ENCODE measurements around the gene SEMA7A.
A peak's percentile ranks its signal among the peaks of the same experiment; 100 is the strongest.

The SEMA7A gene

DNA sequence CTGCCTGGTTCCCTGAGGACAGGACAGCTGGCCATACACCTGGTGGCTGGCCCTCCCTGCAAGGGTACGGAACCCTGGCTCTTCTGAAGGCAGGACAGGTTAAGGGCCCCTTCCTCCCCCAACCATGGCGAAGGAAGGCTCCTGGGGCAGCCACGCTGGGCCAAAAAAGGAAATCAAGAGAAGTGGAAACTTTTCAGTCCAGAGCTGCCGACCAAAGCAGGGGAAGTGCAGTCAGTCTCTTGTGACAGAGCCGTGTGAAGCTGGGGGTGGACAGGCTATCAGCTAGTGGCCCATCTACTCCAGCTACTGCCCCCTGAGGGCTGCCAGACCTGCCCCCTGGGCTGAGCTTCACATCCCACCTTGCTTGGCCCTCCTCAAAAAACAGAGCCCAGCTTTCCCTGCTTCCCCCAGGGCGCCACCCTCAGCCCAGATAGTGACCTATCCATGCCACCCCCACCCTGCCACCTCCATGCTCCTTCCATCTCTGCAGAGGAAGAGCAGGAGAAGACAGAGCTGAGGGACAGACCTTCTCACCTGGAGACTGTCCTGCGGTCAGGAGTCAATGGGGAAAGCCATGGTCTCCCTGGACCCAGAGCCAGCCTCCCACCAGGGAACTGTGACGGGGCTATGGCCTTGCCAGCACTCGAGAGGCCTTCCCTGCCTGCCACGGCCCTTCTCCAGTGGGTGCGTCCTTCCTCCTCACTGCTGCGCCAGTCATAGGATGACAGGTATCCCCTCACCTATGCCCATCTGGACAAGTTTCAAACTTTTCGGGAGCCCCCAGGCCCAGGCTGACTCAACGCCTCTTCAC, 4.6 kb downstream of the SEMA7A start:
- DNase-seq = no peak

DNA sequence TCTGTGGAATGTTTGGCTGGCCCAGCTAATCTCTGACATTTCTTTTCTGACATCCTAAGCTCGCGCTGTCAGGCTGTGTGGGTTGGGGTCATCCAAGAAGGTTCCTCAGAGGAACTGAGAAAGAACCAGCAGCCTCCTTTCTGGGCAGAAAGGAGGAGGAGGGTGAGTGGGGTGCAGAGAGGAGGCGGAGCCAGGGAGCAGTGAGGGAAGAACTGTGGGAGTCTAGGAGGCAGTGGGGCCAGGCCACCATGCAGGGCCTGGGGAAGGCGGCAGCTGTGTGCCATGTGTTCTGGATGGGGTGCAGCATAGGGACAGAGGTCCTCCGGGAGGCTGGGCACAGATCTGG, 5.3 kb downstream of the SEMA7A start:
- peak; percentile 41 for DNase-seq

DNA sequence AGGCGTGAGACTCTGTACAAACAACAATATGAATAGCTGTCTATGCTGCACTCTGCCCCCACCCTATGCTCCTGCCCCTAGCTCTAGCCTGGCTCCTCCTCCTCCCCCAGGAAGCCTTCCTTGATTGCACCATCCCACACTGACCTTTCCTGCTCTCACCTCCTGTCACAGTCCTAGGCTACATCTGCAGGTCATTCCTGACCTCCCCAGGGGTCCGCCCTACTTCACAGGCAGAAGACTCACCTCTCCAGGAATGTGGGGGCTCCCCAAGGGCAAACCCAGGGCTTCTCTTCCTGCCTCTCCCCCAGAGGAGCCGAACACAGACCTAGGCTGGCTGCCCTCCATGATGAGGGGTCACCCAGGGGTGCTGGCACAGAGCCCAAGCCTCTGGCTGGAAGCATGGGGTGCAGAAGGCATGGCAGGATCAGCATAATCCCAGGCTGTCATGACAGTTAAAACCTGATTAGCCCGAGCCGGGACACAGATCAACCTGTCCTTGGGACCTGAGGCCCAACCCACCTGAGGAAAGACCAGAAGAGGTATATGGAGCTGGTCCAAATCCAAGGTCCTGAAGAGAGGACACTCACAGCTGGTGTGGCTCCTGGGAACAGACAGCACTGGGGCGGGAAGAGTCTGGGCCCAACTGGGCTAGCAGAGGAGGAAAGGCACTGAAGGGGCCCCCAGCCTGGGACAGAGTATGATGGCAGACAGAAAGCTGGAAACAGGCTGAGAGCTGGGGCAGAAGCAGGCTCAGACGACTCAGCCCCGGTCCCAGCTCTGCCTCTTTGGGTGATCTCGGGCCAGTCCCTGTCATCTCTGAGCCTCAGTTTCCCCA, 5.9 kb downstream of the SEMA7A start:
- peak; percentile 72 for DNase-seq

DNA sequence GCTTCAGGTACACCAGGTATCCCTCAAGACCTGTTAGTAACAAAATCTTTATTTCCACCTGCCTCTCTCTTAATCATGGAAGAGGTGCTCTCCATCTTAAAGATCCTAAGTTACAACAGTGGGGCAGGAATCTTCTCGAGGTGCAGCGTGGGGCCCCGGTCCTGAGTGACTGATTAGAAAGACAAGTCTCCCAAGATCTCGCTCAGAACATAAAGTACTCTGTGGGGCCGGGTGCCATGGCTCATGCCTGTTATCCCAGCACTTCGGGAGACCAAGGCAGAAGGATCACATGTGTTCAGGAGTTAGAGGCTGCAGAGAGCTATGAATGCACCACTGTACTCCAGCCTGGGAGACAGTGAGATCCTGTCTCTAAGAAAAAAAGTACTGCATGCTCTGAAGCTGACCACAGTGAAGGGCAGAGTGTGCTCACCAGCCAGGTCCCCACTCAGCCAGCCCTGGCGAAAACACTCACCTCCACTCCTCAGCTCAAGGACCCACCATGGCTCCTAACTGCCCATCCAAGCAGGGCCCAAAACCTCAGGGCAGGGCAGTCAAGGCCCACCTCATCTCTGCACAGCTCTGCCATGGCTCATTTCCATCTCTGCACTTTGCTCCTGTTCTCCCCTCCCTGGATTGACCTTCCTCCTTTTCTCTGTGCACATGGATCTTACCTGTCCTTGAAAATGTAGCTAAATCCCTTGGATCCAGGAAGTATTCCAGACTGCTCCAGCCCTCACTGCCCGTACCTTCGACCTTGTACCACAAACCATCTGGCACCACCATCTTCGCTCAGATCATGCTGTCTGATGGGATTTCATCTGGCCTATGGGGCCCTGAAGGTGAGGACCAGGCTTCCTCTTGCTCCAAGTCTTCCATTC, 7.1 kb downstream of the SEMA7A start:
- no peak for DNase-seq

DNA sequence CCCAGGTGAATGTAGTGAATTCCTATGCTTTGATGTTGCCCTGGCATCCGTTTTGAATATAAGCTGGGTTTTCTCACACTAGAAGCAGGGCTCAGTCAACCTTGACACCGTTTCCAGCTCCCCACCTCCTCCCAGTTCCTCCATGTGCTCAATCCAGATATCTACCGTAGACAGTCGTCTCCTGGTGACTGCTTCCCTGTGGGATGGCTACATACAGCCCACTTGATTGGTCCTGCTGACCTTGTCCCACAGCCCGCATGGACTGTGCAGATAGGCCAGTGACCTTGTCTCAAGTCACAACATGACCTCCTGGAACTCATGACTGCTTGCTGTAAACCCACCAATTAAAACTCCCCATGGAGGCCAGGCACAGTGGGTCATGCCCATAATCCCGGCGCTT, 8.1 kb downstream of the SEMA7A start:
- DNase-seq = no peak

DNA sequence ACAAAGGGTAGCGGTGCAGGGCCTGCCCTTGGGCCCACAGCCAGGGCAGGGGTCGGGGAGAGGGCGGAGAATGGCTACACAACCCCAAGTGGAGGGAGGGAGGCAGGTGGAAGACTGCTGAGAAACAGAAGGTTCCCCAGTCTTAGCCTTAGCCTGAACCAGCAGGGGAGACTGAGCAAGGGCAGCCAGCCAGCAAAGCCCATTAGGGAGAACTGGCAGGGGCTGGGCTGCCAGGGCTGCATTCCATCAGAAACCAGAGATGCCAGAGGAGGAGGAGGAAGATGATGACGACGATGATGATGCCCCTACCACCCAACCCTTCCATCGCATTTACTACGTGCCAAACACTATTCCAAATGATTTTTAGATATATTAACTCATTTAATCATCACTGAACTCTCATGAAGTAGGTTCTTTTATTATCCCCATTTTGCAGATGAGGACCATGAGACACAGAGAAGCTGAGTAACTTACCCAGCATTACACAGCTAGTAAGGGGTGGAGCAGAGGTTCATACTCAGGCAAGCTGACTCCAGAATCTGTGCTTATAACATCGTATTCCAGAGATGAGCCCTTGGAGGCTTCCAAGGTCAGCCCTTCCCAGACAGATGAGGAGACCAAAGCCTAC, 8.7 kb downstream of the SEMA7A start:
- DNase-seq = no peak

DNA sequence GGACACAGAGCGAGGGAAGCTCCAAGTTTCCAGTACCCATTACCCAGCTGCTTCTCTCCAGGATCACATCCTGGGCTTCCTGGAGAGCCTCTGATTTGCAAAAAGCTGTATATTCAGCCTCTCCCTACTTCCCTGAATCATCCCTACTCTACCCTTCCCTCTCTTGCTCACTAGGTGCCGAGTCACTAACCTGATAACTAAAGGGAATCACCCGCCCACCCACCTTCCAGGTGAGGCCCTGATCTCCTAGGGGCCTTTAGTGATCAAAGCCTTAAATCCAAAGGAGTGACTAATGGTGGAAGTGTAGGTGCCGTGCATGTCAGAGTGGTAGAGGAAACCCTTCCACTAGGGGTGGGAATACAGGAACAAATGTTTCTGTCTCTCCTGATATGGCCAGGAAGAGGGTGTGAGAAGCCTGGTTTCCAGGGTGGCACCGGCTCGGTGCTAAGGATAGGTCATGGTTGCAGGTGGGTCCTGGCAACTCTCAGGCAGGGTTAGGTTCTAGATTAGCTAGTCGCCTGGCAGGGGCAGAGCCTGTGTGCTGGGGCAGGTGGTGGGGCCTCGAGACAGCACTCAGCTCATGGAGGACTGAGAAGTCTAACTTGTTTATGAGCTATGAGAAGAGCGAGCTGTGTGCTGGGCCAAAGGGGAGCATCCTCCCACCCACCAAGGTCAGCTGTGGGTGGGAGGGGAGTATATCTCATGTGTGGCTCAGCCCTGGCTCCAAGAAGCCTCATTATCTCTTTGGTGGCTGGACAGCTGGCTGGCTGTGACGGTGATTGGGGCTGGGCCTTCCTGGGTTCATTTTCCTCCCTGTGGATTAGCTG, 10.1 kb downstream of the SEMA7A start:
- DNase-seq = peak; percentile 31

DNA sequence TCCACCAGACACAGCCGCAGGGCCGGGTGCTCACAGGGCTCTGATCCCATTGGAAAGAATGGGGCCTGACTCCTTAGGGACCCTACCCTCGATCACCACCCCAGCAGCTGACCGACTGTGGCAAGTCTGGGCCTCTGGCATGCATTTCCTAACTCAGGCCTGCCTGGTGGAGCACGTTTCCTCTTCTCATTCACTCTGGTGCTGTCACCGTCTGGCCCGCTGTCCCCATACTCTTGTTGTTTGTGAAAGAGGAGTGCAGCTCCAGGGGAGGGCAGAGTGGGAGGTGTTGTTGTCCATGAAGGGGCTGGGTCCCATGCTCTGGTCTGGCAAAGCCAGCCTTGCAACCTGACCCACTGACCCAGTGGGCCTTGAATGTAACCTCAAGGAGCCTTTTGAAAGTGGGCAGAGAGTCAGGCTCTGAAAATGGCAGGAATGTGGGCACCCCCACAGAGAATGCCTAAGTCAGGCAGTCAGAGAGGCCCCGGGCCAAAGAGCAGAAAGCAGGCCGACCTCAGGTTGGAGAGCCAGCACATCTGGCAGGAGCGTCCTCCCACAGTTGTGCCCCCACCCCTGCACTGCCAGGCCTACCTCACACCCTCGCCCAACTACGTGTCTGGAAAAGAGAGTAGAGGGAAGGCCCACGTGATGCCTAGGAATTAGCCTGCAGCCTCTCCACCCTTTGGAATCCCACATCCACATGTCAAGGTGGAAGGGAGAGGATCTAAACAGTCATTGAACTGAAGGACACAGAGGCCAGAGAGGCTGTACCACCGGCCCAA, 10.9 kb downstream of the SEMA7A start:
- DNase-seq = peak; percentile 97

DNA sequence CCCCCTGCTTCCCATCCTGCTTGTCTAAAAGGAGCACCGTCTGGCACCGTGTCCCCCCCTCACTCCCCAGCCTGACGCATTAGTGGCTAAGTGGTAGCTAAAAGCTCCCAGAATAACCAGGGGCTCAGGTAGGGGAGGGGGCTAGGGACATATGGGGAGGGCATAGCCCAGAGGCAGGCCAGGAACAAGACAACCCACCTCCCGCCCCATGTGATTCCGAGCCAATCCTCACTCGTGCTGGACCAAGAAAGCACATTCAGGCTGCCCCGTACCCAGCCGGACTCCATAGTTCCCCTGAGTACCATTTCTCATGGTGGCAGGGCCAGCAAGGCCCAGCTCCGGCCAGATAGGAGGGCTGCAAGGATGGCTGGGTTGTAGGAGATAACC, 11.5 kb downstream of the SEMA7A start:
- DNase-seq = no peak

DNA sequence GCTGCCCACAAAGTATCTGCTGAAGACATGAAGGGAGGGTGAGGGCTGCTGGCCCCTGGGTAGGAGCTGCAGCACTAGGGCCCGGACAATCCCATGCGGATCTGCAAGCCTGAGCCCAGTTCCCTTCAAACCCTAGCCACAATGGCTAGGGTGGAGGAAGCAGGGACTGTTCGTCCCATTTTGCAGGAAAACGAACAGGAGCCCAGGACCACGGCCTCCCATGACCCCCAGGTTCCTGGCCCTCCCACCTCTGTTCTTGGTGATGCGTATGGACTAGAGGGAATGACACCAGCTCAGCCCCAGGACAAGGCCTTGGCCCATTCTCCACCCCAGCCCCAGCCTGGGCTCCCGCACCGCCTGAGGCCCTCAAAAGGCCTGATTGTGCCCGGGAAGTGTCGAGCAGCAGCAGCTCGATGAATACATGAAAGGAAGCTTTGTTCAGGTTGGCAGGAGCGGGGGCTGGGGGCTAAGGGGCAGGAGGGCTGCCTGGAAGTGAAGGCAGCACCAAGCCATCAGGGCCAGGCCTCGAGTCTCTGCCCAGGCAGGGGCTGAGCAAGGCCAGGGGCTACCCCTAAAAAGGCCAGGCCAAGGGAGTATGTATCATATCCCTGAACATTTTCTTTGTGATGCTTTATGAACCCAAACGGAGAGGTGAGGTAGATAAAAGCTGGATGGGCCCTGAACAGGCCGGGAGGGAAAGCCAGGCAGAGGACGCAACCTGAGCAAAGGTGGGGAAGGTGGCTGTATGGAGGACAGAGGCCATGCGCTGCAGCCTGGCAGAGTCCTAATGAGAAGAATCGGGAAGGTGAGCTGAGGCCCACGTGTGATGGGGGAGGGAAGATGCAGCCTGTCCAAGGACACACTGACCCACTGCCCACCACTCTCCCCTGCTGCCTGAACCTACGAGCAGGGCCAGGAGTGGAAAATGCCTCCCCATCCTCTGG, 12.2 kb downstream of the SEMA7A start:
- DNase-seq = no peak

DNA sequence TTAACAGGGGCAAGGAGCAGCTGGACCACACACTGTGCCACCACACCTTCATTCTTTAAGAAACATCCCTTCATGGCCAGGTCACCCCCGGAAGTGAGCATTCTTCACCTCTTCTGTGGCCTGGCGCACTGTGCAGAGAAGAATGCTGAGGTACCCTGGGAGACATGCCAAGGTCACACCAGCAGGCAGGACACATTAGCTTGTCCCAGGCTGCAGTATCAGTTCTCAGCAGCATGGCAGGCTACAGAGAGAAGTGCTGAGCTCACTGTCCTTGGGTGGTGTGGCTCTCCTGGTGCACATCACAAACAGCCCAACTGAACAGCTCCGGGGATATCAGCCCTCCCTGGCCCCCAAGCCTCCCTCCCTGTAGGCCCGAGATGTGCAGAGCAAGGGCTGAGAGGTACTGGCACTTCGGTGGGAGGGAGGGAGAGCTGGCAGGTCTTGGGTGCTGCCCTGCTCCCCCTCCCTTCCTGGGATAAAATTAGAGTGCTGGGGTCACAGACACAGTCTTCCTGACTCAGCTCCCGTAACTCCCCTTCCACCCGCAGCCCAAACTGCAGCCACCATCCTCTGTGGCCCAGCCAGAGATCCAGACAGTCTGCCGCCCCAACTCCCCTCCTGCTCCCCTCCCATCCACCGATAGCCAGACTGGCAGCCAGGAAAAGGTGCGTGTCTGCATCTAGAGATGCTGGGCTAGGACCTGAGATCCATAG, 13.4 kb downstream of the SEMA7A start:
- no peak for DNase-seq

DNA sequence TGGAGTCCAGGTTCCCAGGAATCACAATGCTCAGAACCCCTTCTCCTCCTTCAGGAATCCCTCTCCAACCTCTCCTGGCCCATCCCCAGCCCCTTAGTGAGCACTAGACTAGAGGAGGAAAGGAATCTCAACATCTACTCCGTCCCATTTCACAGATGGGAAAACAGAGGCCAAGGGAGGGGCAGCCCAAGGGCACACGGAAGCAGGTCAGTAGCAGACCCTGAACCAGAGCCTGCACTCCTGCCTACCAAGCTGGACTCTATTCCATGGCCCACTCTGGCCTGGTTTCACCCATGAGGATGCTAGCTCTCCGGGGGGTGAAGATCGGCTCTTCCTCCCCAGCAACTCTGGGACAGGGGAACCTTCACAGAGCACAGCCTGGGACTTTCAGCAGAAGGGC, 14.3 kb downstream of the SEMA7A start:
- no peak for DNase-seq

DNA sequence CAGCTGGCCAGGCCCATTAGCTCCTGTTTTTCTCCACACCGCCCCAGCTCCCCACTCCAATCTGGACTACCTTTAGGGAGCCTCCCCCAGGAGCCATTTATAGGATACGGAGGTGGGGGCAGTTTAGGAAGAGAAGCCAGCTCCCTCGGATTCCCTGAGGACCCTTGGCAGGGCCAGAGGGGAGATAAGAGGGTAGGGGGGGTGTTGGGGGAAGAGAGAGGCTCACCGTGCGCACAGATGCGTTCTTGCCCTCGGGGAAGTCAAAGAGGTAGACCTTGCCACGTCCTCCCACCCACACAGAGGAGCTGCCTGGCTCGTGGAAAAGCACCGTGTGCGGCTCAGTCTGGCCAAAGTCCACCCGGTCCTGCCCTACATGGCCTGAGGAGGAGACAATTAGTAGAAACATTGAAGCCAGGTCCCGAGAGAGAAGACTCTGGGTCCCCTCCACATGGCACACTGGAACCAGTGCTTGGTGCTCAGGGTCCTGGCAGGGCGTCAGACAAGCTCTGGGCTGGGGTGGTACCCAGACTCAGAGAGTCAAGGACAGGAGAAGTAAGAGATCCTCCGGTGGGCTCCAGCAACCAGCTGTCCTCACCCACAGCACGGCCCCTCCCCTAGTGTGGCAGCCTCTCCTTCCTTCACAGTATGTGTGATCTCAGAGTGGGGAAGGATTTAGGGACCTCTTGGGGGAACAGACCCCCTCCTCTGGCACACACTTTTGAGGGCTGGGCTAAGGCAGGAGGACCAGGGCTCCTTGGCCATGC, 15.0 kb downstream of the SEMA7A start:
- DNase-seq = no peak

DNA sequence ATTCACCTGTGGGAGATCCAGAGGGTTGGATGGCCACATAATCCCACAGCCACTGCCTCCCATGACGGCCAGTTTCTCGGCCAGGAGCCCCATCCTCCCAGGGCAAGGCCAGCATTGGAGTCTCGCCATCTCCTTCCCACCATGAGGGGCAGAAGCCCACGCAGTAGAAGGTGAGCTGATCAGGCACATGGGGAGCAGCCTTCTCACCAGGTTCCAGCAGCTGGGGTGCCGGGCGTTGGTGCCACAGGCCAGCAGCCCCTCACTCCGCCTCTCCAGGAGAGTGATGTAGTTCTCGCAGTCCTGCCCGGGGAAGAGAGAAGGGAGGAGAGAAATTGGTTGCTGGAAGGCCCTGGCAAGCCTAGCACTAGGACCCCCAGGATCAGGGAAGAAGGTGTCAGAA, 16.1 kb downstream of the SEMA7A start:
- no peak for DNase-seq

DNA sequence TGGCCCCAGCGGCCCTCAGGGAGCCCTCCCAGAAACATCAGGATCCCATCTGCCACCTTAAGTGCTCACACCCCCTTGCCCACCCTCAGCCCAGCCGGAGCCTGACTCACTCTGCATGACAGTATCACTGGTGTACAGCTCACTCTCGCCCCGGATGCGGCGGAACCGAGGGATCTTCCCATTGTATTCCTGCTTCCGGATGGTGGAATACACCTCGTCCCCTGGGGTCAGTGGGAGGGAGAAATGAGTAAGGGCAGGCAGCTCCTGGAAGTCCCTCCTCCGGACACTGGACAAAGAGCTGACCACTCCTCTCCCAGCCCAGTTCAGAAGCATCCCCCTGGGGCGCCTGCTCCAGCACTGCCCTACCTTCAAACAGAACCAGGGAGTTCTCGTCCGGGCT, 16.5 kb downstream of the SEMA7A start:
- peak; percentile 58 for DNase-seq

DNA sequence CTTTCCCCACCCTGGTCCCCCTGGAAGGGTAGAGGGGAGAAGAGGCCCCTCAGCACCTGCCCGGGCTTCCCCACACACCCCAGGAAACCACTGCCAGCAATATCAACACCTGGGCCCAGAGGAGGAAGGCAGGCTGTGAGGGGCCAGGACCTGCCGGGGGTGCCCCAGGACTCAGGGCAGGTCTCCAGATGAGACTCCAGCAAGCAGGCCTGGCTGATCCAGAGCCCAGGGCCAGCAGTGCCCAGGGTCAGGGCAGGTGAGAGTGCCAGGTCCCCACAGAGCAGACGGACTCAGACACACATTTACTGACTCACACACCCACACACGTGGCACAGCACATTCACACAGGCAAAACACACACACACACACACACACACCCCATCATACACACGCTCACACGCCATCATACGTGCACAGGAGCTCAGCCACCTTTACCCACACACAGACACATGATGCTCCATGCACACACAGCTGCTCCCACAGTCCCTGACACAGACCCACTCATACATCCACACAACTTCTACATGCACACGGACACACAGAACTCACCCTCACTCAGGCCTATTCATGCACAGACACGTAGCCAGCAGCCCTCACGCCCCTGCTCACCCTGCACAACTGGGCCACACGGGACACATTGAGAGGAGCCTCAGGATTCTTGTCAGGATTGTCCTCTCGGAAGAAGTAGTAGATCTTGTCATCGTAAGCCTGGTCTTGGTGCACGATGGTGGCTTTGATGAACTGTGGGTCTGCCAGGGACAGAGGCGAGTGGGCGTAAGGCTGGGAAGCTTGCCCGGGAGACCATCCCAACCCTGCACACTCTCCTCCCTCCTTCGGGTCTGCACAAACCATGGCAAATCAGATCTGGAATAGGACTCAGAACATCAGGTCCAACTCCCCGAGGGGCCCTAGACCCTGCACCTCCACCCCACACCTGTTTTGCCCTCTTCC, 17.5 kb downstream of the SEMA7A start:
- no peak for DNase-seq
